ENCODE results near the gene ATP6V0C.
A peak's percentile ranks its signal among the peaks of the same experiment; 100 is the strongest.

Gene ATP6V0C

DNA sequence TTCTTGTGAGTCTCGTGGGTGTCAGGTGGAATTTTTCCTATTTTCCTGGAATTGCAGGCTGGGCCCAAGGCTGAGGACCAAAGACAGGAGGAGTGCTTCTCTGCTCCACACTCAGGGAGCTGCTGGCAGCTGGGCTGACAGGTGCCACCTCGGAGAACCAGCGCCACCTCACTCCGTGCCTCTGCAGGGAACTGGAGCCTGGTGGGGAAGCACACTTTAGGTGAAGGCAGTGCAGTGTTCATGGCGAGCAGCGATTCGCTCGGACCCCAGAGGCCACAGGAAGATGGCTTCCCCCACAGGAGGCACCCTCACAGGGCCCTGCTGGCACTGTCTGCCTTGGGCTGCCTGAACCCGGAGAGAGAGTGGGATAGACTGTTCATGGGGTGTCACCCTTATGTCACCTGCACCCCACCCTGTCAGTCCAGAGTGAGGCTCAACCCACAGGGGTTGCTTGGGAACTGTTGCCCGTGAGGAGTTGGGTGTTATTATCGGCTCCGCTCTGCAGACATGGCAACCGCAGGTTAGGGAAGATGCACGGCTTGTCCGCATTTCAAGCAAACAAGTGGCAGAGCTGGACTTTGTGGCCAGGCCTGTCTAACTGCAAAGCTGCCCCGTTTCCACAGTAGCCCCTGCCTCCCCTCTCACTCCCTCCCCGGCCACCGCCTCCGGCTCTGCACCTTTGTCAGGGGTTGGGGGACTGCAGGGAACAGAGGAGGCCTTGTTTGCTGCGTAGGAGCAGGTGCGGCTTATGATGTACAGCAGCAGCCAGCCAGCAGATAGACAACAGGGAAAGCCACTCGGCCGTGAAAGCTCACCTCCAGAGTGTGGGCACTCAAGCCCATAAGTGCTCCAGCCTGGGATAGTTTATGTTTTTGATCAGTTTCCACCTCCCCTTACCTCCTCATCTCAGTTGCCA is 23.3 kb upstream of the ATP6V0C start:
- DNase-seq (ENCODE audit: low read depth in 4 of 4, low spot score in 1 of 4) = no peak

DNA sequence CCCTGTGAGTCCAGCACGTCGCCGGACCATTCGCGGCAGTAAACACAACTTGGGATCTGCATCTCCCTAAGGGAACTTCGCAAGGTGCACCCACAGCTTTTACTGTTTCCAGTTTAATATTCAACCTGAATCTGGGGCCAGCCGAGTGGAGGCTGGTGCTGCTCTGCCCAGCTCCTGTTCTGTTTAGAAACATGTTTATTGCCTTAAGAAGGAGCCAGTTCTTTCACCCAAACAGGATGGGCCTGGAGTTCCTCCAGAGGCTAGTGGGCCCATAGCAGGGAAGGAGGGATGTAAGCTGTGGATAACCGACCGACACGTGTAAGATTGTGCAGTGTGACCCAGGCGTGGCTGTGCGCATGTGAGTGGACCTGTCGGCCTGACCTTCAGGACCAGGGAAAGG is 21.5 kb upstream of the ATP6V0C start:
- DNase-seq (ENCODE audit: low read depth in 4 of 4, low spot score in 1 of 4) = no peak

DNA sequence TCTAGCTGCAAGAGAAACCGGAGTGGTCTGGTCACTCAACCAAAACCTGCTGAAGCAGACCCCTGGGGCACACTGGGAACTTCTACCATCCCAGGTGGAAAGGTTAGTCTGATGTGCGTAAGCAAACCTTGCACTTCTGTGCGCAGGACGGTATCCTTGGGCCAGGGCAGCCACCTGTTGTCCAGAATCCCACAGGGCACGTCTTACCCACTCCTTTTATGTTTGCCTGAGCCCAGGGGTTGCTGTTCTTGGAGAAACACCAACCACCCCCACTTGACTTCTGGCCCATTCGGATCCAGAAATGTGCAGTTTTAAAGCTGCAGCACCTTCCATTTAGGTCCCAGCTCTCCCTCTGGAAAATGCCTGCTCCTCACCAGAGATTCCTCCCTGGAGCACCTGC is 20.1 kb upstream of the ATP6V0C start:
- DNase-seq (ENCODE audit: low read depth in 4 of 4, low spot score in 1 of 4) = no peak

DNA sequence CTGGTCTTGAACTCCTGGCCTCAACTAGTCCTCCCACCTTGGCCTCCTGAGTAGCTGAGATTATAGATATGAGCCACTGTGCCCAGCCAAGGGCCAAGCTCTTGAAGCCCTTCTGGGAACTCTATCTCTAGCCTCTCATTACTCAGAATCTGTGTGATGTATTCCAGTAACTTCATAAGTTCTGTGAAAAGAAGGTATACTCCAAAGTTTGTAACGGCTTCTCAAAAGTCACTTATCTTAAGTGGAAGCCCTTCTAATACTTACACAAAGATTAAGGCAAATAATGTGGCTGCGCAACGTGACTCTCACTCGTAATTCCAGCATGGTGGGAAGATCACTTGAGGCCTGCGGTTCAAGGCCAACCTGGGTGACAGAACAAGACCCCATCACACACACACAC is 19.1 kb upstream of the ATP6V0C start:
- DNase-seq (ENCODE audit: low read depth in 4 of 4, low spot score in 1 of 4) = no peak

DNA sequence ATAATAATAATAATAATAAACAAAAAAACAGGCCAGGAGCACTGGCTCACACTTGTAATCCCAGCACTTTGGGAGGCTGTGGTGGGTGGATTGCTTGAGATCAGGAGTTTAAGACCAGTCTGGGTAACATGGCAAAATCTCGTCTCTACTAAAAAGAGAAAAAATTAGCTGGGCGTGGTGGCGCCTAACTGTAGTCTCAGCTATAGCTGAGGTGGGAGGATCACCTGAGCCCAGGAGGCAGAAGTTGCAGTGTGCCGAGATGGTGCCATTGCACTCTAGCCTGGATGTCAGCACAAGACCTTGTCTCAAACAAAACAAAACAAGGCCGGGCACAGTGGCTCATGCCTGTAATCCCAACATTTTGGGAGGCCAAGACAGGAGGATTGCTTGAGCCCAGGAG is 18.7 kb upstream of the ATP6V0C start:
- DNase-seq (ENCODE audit: low read depth in 4 of 4, low spot score in 1 of 4) = no peak

DNA sequence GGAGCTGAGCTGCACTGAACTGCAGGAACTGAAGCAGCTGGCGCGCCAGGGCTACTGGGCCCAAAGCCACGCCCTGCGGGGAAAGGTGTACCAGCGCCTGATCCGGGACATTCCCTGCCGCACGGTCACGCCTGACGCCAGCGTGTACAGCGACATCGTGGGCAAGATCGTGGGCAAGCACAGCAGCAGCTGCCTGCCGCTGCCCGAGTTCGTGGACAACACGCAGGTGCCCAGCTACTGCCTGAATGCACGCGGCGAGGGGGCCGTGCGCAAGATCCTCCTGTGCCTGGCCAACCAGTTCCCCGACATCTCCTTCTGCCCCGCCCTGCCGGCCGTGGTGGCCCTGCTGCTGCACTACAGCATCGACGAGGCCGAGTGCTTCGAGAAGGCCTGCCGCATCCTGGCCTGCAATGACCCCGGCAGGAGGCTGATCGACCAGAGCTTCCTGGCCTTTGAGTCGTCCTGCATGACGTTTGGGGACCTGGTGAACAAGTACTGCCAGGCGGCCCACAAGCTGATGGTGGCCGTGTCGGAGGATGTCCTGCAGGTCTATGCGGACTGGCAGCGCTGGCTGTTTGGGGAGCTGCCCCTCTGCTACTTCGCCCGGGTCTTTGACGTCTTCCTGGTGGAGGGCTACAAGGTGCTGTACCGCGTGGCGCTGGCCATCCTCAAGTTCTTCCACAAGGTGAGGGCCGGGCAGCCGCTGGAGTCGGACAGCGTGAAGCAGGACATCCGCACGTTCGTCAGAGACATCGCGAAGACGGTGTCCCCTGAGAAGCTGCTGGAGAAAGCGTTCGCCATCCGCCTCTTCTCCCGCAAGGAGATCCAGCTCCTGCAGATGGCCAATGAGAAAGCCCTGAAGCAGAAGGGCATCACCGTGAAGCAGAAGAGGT is 17.3 kb upstream of the ATP6V0C start:
- no peak for DNase-seq (ENCODE audit: low read depth in 4 of 4, low spot score in 1 of 4)

DNA sequence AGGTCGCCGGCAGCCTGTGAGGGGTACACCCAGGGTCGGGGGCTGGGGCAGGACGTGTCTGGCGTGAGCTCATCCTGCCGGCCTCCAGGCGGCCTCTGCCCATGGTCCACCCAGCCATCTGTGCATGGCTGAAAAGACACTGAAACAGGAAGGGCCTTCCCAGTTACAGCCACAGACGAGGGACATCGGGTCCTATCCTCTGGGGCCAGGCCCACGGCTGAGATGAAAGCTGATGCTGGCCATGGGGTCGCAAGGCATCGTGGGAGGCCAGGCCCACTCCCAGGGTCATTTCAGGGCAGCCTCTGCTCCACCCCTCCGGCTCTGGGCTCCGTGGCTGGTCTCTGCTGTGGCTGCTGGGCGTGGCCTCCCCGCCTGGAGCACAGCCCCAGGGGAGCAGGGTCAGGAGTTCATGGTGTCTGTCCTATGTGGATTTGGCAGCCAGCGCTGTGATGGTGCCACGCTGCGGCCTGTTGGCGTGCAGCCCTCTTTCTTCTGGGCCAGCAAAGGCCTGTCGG is 16.6 kb upstream of the ATP6V0C start:
- DNase-seq (ENCODE audit: low read depth in 4 of 4, low spot score in 1 of 4) = no peak

DNA sequence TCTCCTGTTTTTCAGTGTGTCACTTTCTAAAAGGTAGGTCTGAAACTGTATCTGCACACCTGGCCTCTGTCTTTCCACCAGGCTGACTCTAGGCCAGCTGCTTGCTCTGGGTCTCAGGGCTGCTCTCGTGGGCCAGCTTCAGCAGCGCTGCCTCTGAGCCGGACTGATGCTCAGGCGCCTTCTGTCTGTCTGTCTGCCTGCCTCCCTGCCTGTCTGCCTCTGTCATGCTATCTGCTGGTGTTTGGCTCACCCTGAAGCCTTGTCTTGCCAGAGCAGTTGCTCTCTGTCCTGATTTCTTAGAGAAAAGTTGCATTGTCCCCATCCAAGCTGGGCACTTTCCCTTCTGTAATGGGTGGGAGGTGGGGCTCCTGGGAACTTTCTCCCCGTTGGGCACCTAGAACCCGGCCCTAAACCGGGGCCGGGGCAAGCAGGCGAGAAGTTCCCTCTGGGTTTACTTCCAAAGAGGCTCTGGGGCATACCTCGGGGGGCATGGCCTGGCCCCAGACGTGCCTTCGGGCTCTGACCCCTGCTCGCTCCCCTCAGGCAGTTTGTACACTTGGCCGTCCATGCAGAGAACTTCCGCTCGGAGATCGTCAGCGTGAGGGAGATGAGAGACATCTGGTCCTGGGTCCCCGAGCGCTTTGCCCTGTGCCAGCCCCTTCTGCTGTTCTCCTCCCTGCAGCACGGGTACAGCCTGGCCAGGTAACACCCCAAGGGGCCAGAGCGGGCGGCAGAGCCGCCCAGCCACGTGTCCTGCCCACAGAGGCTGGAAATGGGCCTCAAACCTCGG is 15.9 kb upstream of the ATP6V0C start:
- no peak for DNase-seq (ENCODE audit: low read depth in 4 of 4, low spot score in 1 of 4)

DNA sequence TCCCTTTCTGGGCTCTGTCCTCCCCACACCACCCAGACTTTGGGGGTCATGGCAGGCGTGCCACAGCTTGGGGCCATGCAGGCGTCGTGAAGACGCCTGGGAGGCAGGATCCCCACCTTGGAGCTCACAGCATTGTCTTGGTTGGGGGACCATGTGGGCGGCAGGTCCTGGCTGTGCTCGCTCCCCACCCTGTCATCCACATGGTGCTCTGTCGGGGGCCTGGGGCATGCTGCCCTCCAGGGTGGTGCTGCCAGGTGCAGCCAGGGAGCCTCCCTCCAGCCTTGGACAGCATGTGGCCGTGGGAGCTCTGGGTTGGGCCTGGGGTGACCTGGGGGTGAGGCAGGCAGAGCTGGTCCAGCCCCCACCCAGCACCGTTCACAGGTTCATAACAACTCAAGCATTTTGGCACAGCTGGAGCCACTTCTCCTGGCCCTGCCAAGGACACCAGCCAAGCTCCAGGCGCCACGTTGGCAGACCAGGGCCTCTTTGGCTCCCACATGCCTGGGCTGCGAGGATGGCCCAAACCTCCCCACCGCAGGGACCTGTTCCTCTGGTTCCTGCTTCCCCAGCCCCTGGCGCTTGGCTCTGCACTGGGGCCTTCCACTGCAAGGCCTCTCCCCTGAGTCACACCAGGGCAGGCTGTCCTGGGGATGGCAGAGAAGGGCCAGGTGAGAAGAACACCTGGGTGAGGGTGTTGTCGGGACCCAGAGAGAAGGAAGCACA is 15.1 kb upstream of the ATP6V0C start:
- DNase-seq (ENCODE audit: low read depth in 4 of 4, low spot score in 1 of 4) = no peak

DNA sequence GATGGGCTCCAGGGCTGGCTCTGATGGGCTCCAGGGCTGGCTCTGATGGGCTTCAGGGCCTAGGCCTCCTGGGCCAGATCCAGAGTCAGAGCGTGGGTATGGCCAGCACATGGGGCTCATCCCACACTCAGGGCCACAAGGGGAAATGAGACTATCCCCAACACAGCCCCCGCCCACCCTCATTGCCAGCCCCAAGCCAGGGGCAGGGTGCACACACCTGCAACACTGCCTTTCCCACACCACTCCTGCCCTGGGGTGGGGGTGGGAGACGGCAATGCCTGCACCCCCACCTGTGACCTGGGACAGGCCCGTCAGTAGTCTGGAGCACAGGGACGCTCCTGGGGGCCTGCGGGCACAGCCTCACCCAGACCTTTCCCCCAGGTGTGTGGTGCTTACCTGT is 14.3 kb upstream of the ATP6V0C start:
- no peak for DNase-seq (ENCODE audit: low read depth in 4 of 4, low spot score in 1 of 4)

DNA sequence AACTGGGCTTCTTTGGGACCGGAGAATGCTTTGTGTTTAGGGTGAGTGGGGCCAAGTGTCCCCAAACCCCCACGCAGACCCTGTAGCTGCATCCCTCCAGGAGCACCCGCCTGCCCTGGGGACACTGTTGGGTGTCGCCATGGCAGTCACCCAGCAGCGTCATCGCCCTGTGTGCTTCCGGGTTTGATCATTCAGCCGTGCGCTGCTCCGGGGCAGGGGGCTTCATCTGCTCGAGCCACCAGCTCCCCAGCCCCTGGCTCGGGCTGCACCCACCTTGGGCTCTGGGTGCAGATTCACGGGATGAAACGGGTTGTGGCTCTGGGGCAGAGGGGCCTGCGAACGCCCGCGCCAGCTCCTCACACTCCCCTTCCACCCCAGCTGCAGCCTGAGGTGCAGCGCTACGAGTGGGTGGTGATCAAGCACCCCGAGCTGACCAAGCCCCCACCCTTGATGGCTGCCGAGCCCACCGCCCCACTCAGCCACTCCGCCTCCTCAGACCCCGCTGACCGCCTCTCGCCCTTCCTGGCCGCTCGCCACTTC is 13.8 kb upstream of the ATP6V0C start:
- no peak for DNase-seq (ENCODE audit: low read depth in 4 of 4, low spot score in 1 of 4)

DNA sequence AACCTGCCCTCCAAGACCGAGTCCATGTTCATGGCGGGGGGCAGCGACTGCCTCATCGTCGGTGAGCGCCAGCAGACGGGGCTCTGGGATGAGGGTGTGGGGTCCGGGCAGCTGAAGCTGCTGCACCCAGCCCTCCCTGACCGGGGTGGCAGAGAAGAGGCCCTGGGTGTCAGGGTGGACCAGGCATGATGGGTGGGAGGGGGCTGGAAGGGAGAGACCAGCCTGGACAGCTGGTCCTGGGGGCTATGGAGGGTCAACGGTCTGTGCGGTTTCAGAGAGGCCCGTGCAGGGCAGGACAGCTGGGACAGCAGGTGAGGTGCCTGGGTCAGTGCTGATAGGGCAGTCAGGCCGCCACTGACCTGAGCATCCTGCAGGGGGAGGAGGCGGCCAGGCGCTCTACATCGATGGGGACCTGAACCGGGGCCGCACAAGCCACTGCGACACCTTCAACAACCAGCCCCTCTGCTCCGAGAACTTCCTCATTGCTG is 13.3 kb upstream of the ATP6V0C start:
- DNase-seq (ENCODE audit: low read depth in 4 of 4, low spot score in 1 of 4) = no peak

DNA sequence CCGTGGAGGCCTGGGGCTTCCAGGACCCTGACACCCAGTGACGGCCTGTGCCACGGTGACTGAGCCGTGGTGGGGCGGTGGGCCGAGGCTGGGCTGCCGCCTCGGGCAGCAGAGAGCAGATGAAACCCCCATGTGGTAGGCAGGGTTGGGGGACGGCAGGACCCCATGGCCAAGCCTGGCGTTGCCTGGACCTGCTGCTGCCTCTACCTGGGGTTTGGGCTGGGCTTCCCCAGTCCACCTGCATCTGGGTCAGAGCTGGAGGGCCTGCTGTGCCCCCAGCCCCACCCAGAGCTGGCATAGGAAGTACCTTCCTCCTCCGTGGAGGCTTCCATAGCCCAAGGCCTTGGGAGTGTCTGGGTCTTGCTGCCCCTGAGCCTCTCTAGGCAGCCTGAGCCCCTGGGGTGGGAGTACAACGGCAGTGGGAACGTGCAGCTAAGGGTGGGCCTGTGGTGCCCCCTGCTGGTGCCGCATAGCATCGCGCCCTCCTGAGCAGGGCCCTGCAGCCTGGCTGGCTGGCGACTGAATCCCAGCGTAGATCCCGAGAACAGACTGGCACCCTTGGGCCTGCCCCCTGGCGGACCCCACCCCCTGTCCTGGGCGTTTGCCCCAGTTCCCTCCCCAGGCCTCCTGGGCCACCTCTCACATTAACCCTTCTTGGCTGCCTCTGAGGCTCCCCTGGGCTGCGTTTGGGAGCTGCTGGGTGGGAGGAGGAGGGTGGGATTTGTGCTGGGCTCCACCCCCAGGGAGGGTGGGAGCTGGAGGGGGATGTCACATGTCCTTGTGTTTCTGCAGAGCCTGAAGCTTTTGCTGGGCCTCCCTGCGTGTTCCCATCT is 12.6 kb upstream of the ATP6V0C start:
- DNase-seq (ENCODE audit: low read depth in 4 of 4, low spot score in 1 of 4) = peak; percentile 52 to 73 (median 68)

DNA sequence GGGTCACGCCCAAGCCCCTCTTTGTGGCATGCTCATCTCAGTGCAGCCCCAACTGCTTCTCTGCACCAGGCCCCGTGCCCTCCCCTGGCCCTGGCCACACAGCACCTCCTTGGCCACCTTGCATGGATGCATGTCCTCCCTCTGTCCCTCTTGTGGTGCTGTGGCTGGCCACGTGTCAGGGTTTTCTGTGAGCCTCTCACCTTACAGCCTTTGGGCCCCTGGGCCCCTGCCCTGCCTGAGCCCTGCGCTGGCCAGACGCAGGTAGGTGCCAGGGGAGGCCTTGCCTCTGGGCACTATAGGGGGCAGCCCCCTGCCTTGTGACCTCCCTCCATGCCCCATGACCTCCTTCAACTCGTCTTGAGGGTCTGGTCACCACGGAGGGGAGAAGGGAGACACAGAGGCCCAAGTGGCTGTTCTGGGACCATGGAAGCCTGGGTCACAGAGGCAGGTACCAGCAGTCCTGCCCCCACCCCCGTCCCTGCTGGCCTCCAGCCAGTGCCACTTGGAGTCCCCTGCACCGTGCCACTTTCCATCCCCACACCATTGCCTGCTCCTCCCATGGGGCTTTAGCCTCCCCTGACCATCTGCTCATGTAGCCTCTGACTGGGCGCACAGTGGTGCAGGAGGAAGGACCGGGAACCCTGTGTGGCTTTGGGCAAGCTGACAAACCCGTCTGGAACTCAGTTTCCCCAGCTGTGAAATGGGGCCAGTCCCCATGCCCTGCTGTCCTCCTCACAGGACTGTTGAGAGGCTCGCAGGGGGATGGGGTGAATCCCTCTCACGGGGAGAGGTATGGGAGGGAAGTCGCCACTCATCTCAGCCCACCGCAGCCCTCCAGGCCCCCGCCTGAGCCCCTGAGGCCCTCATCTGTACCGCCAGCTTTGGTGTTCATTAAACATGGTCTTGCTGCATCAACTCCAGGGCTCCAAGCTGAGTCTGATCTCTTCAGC is 11.5 kb upstream of the ATP6V0C start:
- DNase-seq (ENCODE audit: low read depth in 4 of 4, low spot score in 1 of 4) = no peak

DNA sequence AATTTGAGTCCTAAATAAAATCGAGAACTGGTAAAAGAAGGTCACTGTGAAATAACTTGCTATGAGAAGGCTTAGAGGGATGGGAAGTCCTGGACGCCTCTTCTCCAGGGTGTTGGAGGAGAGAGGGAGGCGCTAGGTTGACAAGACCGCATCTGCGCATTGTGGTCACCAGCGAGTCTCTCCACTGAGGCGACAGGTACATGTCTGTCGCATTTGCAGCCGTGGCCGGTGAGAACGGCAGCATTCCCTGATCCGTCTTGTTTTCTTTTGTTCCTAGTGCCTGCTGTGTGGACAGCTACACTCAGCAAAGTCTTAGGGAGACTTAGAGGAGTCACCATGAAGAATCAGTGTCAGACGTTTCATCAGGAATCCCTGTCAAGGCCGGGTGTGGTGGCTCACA is 8.1 kb upstream of the ATP6V0C start:
- DNase-seq (ENCODE audit: low read depth in 4 of 4, low spot score in 1 of 4) = no peak

DNA sequence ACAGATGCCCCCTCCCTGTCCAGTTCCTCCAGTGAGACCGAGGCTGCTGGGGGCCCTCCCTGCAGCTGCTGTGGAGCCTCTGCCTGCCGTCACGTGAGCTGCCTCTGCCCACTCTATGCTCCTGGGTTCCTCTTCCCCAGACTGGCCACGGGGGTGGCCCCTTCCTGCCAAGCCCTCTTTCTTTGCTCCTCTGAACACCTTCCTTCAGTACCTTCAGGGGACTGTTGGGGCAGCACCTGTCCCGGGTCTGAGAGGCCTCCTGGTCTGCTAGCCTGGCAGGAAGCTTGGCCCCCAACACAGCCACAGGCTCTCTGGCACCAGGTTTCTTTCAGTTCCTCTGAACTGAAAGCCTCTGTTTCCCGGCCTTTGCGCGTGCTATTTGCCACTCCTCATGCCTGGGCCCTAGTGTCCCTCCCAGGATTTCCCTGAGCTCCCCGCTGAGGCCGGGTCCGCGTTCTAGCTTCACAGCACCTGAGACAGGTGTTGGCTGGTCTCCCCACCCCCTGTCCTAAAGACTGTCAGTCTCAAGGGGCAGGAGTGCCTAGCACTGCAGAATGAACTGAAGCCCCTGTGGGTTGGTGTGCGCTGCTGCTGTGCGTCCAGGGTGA is 6.6 kb upstream of the ATP6V0C start:
- DNase-seq (ENCODE audit: low read depth in 4 of 4, low spot score in 1 of 4) = no peak

DNA sequence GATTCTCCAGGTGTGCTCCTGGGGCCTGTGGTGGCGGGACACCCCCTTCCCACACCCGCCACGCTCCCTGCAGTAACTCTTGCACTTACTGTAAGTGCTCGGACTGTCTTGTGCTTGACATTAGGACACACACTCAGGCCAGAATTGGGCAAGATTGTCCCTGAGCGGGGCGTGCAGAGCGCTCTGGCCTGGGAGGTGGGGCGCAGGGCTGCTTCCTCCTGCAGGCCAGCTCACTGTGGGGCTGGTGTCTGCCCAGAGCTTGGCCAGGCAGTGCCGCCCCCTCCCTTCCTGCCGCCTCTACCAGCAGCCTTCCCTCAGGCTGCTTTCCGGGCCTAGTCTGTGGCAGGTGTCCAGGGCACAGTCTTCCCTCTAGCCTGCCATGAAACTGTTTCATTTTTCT is 6.1 kb upstream of the ATP6V0C start:
- no peak for DNase-seq (ENCODE audit: low read depth in 4 of 4, low spot score in 1 of 4)
